ENCODE data around the gene ZNF221. TPM values are rescaled to one million over a fixed set of nuclear protein-coding genes. Genes with fewer than 3 reads are reported as not detected.
A peak's percentile ranks its signal among the peaks of the same experiment; 100 is the strongest.

Gene ZNF221
- total RNA-seq, 1 donor from 2014 or later = 6.5 TPM

- no peak for DNase-seq
These were observed 9.4 kb downstream of the ZNF221 start for GRCh38 chr19:43960411-43960810.

GRCh38 chr19:43966079-43966694 is 15.2 kb downstream of the ZNF221 start:
- DNase-seq = no peak

GRCh38 chr19:43976732-43977131 is 25.7 kb downstream of the ZNF221 start:
- DNase-seq = no peak

- no peak for DNase-seq
These were observed 32.5 kb downstream of the ZNF221 start for GRCh38 chr19:43983544-43983911.

GRCh38 chr19:43983912-43984686 is 33.1 kb downstream of the ZNF221 start, which contains the start of gene ZNF155:
TSS of gene ZNF155 (plus strand) at chr19:43984188. CDS start at chr19:43988544, 4,356 bp downstream.
- DNase-seq = peak; percentile 97

GRCh38 chr19:43984687-43985000 is 33.6 kb downstream of the ZNF221 start:
- no peak for DNase-seq

- DNase-seq = no peak
These were observed 46.7 kb downstream of the ZNF221 start for GRCh38 chr19:43997631-43998290.

GRCh38 chr19:44002212-44002565 is 51.2 kb downstream of the ZNF221 start:
- no peak for DNase-seq

GRCh38 chr19:44002566-44003460 is 51.8 kb downstream of the ZNF221 start, which contains the start of gene ZNF230:
TSS of gene ZNF230 (plus strand) at chr19:44002957. CDS start at chr19:44007079, 4,122 bp downstream.
- peak; percentile 96 for DNase-seq

GRCh38 chr19:44003461-44004009 is 52.5 kb downstream of the ZNF221 start:
- no peak for DNase-seq

GRCh38 chr19:44005973-44006372 is 54.9 kb downstream of the ZNF221 start:
- DNase-seq = no peak

GRCh38 chr19:44007473-44007872 is 56.4 kb downstream of the ZNF221 start:
- DNase-seq = no peak

- DNase-seq = no peak
These were observed 59.4 kb downstream of the ZNF221 start for GRCh38 chr19:44010468-44010867.

Small RNA genes lying within 50 kb of the gene (small RNA-seq; reads per million reads assigned to genes)
- not detected for gene AC006213.5 (ENCODE audit: low replicate concordance)

Other genes starting within 250 kb of the ZNF221 start
- gene IRGC, start 235.2 kb upstream of the ZNF221 start, total RNA-seq = not detected
- 14.3 TPM for gene SMG9, start 196.3 kb upstream of the ZNF221 start, total RNA-seq
- gene KCNN4, start 170.3 kb upstream of the ZNF221 start, total RNA-seq = 3.5 TPM
- gene LYPD5, start 148.8 kb upstream of the ZNF221 start, total RNA-seq = 16.0 TPM
- gene ZNF283, start 123.9 kb upstream of the ZNF221 start, total RNA-seq = 18.5 TPM
- gene ZNF404, start 67.3 kb upstream of the ZNF221 start, total RNA-seq = 3.7 TPM
- 15.1 TPM for gene ZNF45, start 15.9 kb upstream of the ZNF221 start, total RNA-seq
- gene ZNF155, start 33.0 kb downstream of the ZNF221 start, total RNA-seq = 8.4 TPM
- 5.0 TPM for gene ZNF230, start 51.7 kb downstream of the ZNF221 start, total RNA-seq
- gene ZNF222, start 74.2 kb downstream of the ZNF221 start, total RNA-seq = 5.3 TPM
- 7.1 TPM for gene ZNF223, start 100.8 kb downstream of the ZNF221 start, total RNA-seq
- gene ZNF284, start 120.9 kb downstream of the ZNF221 start, total RNA-seq = 3.7 TPM
- gene ZNF224, start 143.1 kb downstream of the ZNF221 start, total RNA-seq = 35.8 TPM
- 5.9 TPM for gene ZNF225, start 162.2 kb downstream of the ZNF221 start, total RNA-seq
- 12.8 TPM for gene ZNF234, start 190.3 kb downstream of the ZNF221 start, total RNA-seq
- 20.3 TPM for gene ZNF226, start 213.9 kb downstream of the ZNF221 start, total RNA-seq